ENCODE results near the gene CAMTA1. TPM values are rescaled to one million over a fixed set of nuclear protein-coding genes. Genes with fewer than 3 reads are reported as not detected.

CAMTA1 gene
- total RNA-seq, 1 donor from 2014 or later: 77.6 TPM

GRCh38 chr1:7504438-7504720 is 719.1 kb downstream of the CAMTA1 start:
- Mint-ChIP-seq H3K27me3 (ENCODE audit: low read depth, unreplicated experiment) (no peaks in the 10 kb centered on the region), H3K4me3 (ENCODE audit: unreplicated experiment) (no peak overlapping the region), H3K36me3 (ENCODE audit: low read depth, unreplicated experiment) (no peaks in the 10 kb centered on the region), H3K27ac (ENCODE audit: unreplicated experiment) (no peak overlapping the region), H3K4me1 (ENCODE audit: low read depth, unreplicated experiment) (no peaks in the 10 kb centered on the region), H3K9me3 (ENCODE audit: unreplicated experiment) (no peaks in the 10 kb centered on the region)
- Histone ChIP-seq H3K27ac (ENCODE audit: low read depth, low read length) (no peak overlapping the region), H3K36me3 (ENCODE audit: insufficient read depth, low read length) (no peaks in the 10 kb centered on the region), H2AFZ (ENCODE audit: low read depth, low read length) (no peak overlapping the region), H3K9me3 (ENCODE audit: insufficient read depth, low read depth, low read length) (no peaks in the 10 kb centered on the region), H3K79me2 (ENCODE audit: insufficient read depth, low read length) (no peaks in the 10 kb centered on the region), H4K20me1 (ENCODE audit: insufficient read depth, low read length) (no peaks in the 10 kb centered on the region), H3K4me2 (ENCODE audit: low read length) (no peak overlapping the region), H3K4me1 (ENCODE audit: insufficient read depth, low read length) (no peaks in the 10 kb centered on the region), H3K4me3 (ENCODE audit: insufficient read depth, low read depth, low read length) (no peak overlapping the region), H3K27me3 (ENCODE audit: insufficient read depth, low read length) (no peaks in the 10 kb centered on the region), H3K9ac (ENCODE audit: low read length) (no peak overlapping the region)
- TF ChIP-seq CTCF (IDR thresholded peaks at IDR 0.05; ENCODE audit: insufficient read depth, low read depth, low read length) (no peak), EZH2 (IDR thresholded peaks at IDR 0.05; ENCODE audit: insufficient read depth, low read length) (no peak)
- FAIRE-seq (no peak), DNase-seq (ENCODE audit: low read depth) (no peak)

- Mint-ChIP-seq H3K4me3 (ENCODE audit: unreplicated experiment) (no peak overlapping the region), H3K27me3 (ENCODE audit: low read depth, unreplicated experiment) (no peaks in the 10 kb centered on the region), H3K27ac (ENCODE audit: unreplicated experiment) (no peak overlapping the region), H3K9me3 (ENCODE audit: unreplicated experiment) (no peaks in the 10 kb centered on the region), H3K4me1 (ENCODE audit: low read depth, unreplicated experiment) (no peaks in the 10 kb centered on the region), H3K36me3 (ENCODE audit: low read depth, unreplicated experiment) (no peaks in the 10 kb centered on the region)
- Histone ChIP-seq H4K20me1 (ENCODE audit: insufficient read depth, low read length) (no peaks in the 10 kb centered on the region), H3K79me2 (ENCODE audit: insufficient read depth, low read length) (no peaks in the 10 kb centered on the region), H3K9me3 (ENCODE audit: insufficient read depth, low read depth, low read length) (no peaks in the 10 kb centered on the region), H3K4me1 (ENCODE audit: insufficient read depth, low read length) (no peaks in the 10 kb centered on the region), H3K9ac (ENCODE audit: low read length) (no peak overlapping the region), H3K4me2 (ENCODE audit: low read length) (no peak overlapping the region), H3K27ac (ENCODE audit: low read depth, low read length) (no peak overlapping the region), H3K36me3 (ENCODE audit: insufficient read depth, low read length) (no peaks in the 10 kb centered on the region), H3K27me3 (ENCODE audit: insufficient read depth, low read length) (no peaks in the 10 kb centered on the region), H2AFZ (ENCODE audit: low read depth, low read length) (no peak overlapping the region), H3K4me3 (ENCODE audit: insufficient read depth, low read depth, low read length) (no peak overlapping the region)
- DNase-seq (ENCODE audit: low read depth) (no peak), FAIRE-seq (no peak)
- TF ChIP-seq CTCF (IDR thresholded peaks at IDR 0.05; ENCODE audit: insufficient read depth, low read depth, low read length): no peak
- no peak for TF ChIP-seq EZH2 (IDR thresholded peaks at IDR 0.05; ENCODE audit: insufficient read depth, low read length)
Measured at GRCh38 chr1:7505094-7505770, 720.0 kb downstream of the CAMTA1 start.

GRCh38 chr1:7505771-7506453 is 720.7 kb downstream of the CAMTA1 start:
- Histone ChIP-seq H3K9me3 (ENCODE audit: insufficient read depth, low read depth, low read length) (no peaks in the 10 kb centered on the region), H3K4me3 (ENCODE audit: insufficient read depth, low read depth, low read length) (no peak overlapping the region), H3K4me1 (ENCODE audit: insufficient read depth, low read length) (no peaks in the 10 kb centered on the region), H2AFZ (ENCODE audit: low read depth, low read length) (no peak overlapping the region), H3K36me3 (ENCODE audit: insufficient read depth, low read length) (no peaks in the 10 kb centered on the region), H3K27ac (ENCODE audit: low read depth, low read length) (no peak overlapping the region), H3K9ac (ENCODE audit: low read length) (no peak overlapping the region), H3K79me2 (ENCODE audit: insufficient read depth, low read length) (no peaks in the 10 kb centered on the region), H4K20me1 (ENCODE audit: insufficient read depth, low read length) (no peaks in the 10 kb centered on the region), H3K27me3 (ENCODE audit: insufficient read depth, low read length) (no peaks in the 10 kb centered on the region), H3K4me2 (ENCODE audit: low read length) (no peak overlapping the region)
- Mint-ChIP-seq H3K4me3 (ENCODE audit: unreplicated experiment) (no peak overlapping the region), H3K27ac (ENCODE audit: unreplicated experiment) (no peak overlapping the region), H3K36me3 (ENCODE audit: low read depth, unreplicated experiment) (no peaks in the 10 kb centered on the region), H3K27me3 (ENCODE audit: low read depth, unreplicated experiment) (peaks cover 7% of the 10 kb centered on the region), H3K9me3 (ENCODE audit: unreplicated experiment) (no peaks in the 10 kb centered on the region), H3K4me1 (ENCODE audit: low read depth, unreplicated experiment) (no peaks in the 10 kb centered on the region)
- no peak for FAIRE-seq
- DNase-seq (ENCODE audit: low read depth): no peak
- TF ChIP-seq EZH2 (IDR thresholded peaks at IDR 0.05; ENCODE audit: insufficient read depth, low read length): no peak
- no peak for TF ChIP-seq CTCF (IDR thresholded peaks at IDR 0.05; ENCODE audit: insufficient read depth, low read depth, low read length)

Measured in astrocyte (in vitro differentiated cells and primary cell).